Measurements from ENCODE around the gene NPB. TPM values are rescaled to one million over a fixed set of nuclear protein-coding genes. Genes with fewer than 3 reads are reported as not detected.

NPB gene
- total and polyA plus RNA-seq, 2 donors (not counting 1 experiment from before 2014, with no cell fraction given): 0.44 TPM; not detected in 1

DNA sequence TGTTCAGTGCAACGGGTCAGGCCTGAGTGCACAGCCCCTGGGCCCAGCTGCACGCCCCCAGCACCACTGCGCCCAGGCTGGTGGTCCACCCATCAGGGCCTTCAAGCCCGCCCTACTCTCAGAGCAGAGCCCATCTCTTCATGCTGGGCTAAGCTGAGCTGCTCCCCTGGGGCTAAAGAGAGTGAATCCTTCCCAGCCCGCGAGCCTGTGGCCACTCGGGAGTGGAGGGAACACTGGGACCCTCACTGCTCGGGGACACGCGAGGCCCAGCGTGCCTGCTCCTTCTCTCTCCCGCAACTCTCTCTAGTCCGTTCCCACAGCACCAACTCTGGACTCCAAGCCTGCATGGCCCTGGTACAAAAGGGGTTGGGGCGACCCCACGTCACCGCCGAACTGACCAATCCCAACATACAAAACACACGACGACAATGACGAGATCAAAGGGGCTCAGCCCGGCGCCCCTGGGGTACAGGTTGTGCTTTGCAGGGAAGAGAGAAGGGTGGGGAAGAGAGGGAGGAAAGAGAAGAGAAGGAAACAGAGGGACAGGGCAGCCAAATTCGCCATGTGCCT is 20.0 kb downstream of the NPB start:
- ATAC-seq (ENCODE audit: low read depth) (no peak), DNase-seq (no peak)
- Mint-ChIP-seq H3K4me1 (peaks cover 38% of the 10 kb centered on the region), H3K27ac (no peak overlapping the region), H3K4me3 (no peak overlapping the region), H3K9me3 (ENCODE audit: insufficient read depth) (no peaks in the 10 kb centered on the region), H3K27me3 (no peaks in the 10 kb centered on the region)
- no peak overlapping the region for H3K27ac ChIP-seq (ENCODE audit: low read length in 2 of 2)
- intact Hi-C loops (cut with micrococcal nuclease): no loop called here
- peaks cover 22 to 35% of the 10 kb centered on the region in 2 donors for H3K4me1 ChIP-seq (ENCODE audit: control insufficient read depth in 2 of 2, insufficient read depth in 2 of 2, low read length in 2 of 2)
- H3K9ac ChIP-seq (ENCODE audit: low read length): no peak overlapping the region
- WGBS (ENCODE audit: insufficient coverage): 95% methylated on average over 13 of the region's 23 CpGs
- H3K27me3 ChIP-seq (replicated peaks in 1 of 4; ENCODE audit: control extremely low read depth in 1 of 4, control insufficient read depth in 3 of 4, insufficient read depth in 4 of 4, low read length in 3 of 4): no peaks in the 10 kb centered on the region
- no peak overlapping the region for H3K4me2 ChIP-seq (replicated peaks; ENCODE audit: low read depth, low read length, poor library complexity, severe bottlenecking)
- ChIA-PET CTCF (no interaction called here), POLR2A (interaction anchor here (0.6 kb wide), 1 partner anchor 209 kb away, joined by 4 read pairs; no protein-coding TSS in a partner anchor)
- H2AFZ ChIP-seq (ENCODE audit: insufficient read depth, low read depth, low read length, poor library complexity, severe bottlenecking): no peak overlapping the region
- H4K20me1 ChIP-seq (ENCODE audit: control insufficient read depth, insufficient read depth, low read length, poor library complexity, severe bottlenecking): peaks cover 42% of the 10 kb centered on the region
- H3K36me3 ChIP-seq (replicated peaks in 1 of 2; ENCODE audit: control extremely low read depth in 1 of 2, control insufficient read depth in 1 of 2, extremely low read depth in 1 of 2, insufficient read depth in 2 of 2, low read length in 1 of 2): peaks cover 0 to 6% of the 10 kb centered on the region in 2 experiments
- no peak overlapping the region for H3K4me3 ChIP-seq (ENCODE audit: control extremely low read depth in 1 of 5, extremely low read depth in 1 of 5, insufficient read depth in 1 of 5, low read depth in 2 of 5, low read length in 4 of 5)
- no peaks in the 10 kb centered on the region for H3K9me3 ChIP-seq (ENCODE audit: control extremely low read depth in 1 of 3, control insufficient read depth in 2 of 3, insufficient read depth in 1 of 3, low read length in 2 of 3)
- TF ChIP-seq CTCF (IDR thresholded peaks at IDR 0.05): no peak
- TF ChIP-seq EZH2 (IDR thresholded peaks at IDR 0.05; ENCODE audit: borderline replicate concordance, insufficient read depth, low read depth, low read length, poor library complexity, severe bottlenecking): no peak
- H3K79me2 ChIP-seq (ENCODE audit: control insufficient read depth, insufficient read depth, low read length): peaks cover 76% of the 10 kb centered on the region

GRCh38 chr17:81922566-81923301 is 20.7 kb downstream of the NPB start:
- no peak overlapping the region for H3K4me3 Mint-ChIP-seq
- no peaks in the 10 kb centered on the region for H3K27me3 ChIP-seq (replicated peaks in 1 of 4; ENCODE audit: control extremely low read depth in 1 of 4, control insufficient read depth in 3 of 4, insufficient read depth in 4 of 4, low read length in 3 of 4)
- H3K4me1 Mint-ChIP-seq: peaks cover 35% of the 10 kb centered on the region
- WGBS (ENCODE audit: insufficient coverage): 92% methylated on average over 51 of the region's 58 CpGs
- no peaks in the 10 kb centered on the region for H3K27me3 Mint-ChIP-seq
- H2AFZ ChIP-seq (ENCODE audit: insufficient read depth, low read depth, low read length, poor library complexity, severe bottlenecking): no peak overlapping the region
- DNase-seq (no peak), ATAC-seq (ENCODE audit: low read depth) (no peak)
- POLR2A ChIA-PET: no interaction called here
- CTCF ChIA-PET: no interaction called here
- H3K4me1 ChIP-seq (ENCODE audit: control insufficient read depth in 2 of 2, insufficient read depth in 2 of 2, low read length in 2 of 2): peaks cover 19 to 31% of the 10 kb centered on the region in 2 donors
- no peak overlapping the region for H3K9ac ChIP-seq (ENCODE audit: low read length)
- H3K9me3 ChIP-seq (ENCODE audit: control extremely low read depth in 1 of 3, control insufficient read depth in 2 of 3, insufficient read depth in 1 of 3, low read length in 2 of 3): no peaks in the 10 kb centered on the region
- H3K79me2 ChIP-seq (ENCODE audit: control insufficient read depth, insufficient read depth, low read length): peaks cover 70% of the 10 kb centered on the region
- no peak overlapping the region for H3K27ac Mint-ChIP-seq
- intact Hi-C loops (cut with micrococcal nuclease): no loop called here
- TF ChIP-seq EZH2 (IDR thresholded peaks at IDR 0.05; ENCODE audit: borderline replicate concordance, insufficient read depth, low read depth, low read length, poor library complexity, severe bottlenecking): no peak
- TF ChIP-seq CTCF (IDR thresholded peaks at IDR 0.05): no peak
- peaks cover 37% of the 10 kb centered on the region for H4K20me1 ChIP-seq (ENCODE audit: control insufficient read depth, insufficient read depth, low read length, poor library complexity, severe bottlenecking)
- H3K36me3 ChIP-seq (replicated peaks in 1 of 2; ENCODE audit: control extremely low read depth in 1 of 2, control insufficient read depth in 1 of 2, extremely low read depth in 1 of 2, insufficient read depth in 2 of 2, low read length in 1 of 2): peaks cover 0 to 6% of the 10 kb centered on the region in 2 experiments
- no peak overlapping the region for H3K4me2 ChIP-seq (replicated peaks; ENCODE audit: low read depth, low read length, poor library complexity, severe bottlenecking)
- H3K27ac ChIP-seq (ENCODE audit: low read length in 2 of 2): no peak overlapping the region
- no peak overlapping the region for H3K4me3 ChIP-seq (ENCODE audit: control extremely low read depth in 1 of 5, extremely low read depth in 1 of 5, insufficient read depth in 1 of 5, low read depth in 2 of 5, low read length in 4 of 5)
- H3K9me3 Mint-ChIP-seq (ENCODE audit: insufficient read depth): no peaks in the 10 kb centered on the region

Measured in B cell (primary cell).